Brain microvascular endothelial cell (primary cell): ENCODE results near the gene MAB21L3.
A peak's percentile ranks its signal among the peaks of the same experiment; 100 is the strongest.

Source experiments
- DNase-seq: peaks from one replicate; pipeline ENCODE4 v3.0.0-alpha.2; 2020
- H3K27ac ChIP-seq: fragments of 250-450 bp; sonication (Bioruptor Pico); 2 replicates; pipeline ENCODE4 v1.5.1; 2020; ENCODE audit warnings: mild to moderate bottlenecking, moderate library complexity
- H3K27me3 ChIP-seq: fragments of 250-450 bp; sonication (Bioruptor Pico); replicated peaks from 2 replicates; pipeline ENCODE4 v1.5.1; 2020; ENCODE audit warnings: mild to moderate bottlenecking
- H3K36me3 ChIP-seq: fragments of 250-450 bp; sonication (Bioruptor Pico); replicated peaks from 2 replicates; pipeline ENCODE4 v1.5.1; 2020; ENCODE audit warnings: mild to moderate bottlenecking
- H3K4me3 ChIP-seq: 2 replicates; pipeline ENCODE4 v1.5.1; 2011; ENCODE audit warnings: low read depth, mild to moderate bottlenecking, control low read depth, low read length, moderate library complexity
- in situ Hi-C: cut with HindIII; loops from 2 replicates; pipeline ENCODE4 v1.10.0; 2017; ENCODE audit warnings: low sequenced_read_pairs, low pct_ligation_motif_present
- TF ChIP-seq, protein P1 (sequence below): IDR thresholded peaks from 2 replicates; pipeline ENCODE4 v1.5.1; 2011; ENCODE audit warnings: low read depth, mild to moderate bottlenecking, moderate library complexity, low read length, control low read depth, inconsistent platforms; ENCODE audit errors: missing control alignments

The MAB21L3 gene

DNA sequence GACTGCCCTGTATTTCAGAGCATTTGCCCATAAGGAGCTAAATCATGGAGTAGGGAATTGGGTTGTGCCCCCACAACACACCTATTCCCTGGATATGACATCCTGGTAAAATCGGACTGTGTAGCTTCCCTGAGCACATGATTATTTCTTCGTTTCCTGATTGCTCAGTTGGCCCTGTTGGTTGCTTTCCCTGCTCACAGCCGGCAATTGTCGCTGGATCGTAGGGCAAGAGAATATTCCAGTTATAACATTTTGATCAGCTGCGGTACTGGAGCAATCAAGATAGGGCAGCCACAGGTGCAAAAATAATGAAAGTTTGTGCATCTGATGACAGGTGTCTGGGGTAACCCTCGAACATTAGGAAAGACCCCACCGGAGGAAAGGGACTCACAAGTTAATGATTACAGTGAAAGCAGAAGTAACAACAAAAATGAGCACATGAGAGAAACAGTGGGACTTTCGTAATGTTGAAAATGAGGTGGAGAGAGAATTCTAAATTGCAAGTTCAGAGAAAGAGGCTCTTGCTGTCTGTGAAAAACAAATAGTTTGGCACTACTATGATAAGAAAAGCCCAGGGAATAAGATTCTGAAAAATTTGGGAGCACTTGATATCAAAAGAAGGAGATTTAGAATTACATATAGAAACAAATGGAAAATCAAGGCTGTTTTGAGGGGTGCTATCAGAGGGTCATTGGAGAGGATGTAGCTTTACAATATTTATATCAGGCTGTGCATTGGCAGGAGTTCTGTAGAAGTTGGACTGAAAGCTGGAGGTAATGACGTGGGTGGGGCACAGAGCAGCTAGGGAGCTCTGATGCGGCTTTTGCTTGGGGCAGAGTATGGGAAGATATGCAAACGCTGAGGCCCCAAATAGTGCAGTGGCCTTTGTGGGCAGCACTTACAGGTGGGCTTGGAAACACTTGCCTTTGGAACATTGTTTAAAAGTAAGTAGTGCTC is at the start of gene MAB21L3:
TSS of gene MAB21L3 (plus strand) at position 833 of the 957 bp plus-strand sequence. CDS start 1,217 bp downstream, outside the sequence.
- in situ Hi-C loops = no loop called here
- H3K36me3 ChIP-seq = no peaks in the 10 kb centered on the region

DNA sequence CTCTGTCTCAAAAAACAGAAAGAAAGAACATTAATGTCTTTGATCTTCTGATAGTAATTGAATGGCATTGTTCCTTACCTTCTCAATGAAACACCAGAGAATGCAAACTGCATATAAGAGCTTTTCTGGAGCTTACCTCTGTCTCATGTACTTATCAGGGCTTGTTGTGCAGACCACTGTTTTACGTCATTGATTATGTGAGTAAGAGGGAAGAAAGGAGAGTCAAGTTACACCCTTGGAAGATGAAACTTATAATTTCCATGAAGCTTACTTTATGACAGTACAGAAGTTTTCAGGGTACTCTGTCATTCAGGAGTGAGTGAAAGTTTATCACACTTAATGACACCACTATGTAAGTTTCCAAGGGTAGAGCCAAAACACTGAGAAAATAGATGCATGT is 49.0 kb upstream of the MAB21L3 start:
- TF ChIP-seq, protein P1, sequence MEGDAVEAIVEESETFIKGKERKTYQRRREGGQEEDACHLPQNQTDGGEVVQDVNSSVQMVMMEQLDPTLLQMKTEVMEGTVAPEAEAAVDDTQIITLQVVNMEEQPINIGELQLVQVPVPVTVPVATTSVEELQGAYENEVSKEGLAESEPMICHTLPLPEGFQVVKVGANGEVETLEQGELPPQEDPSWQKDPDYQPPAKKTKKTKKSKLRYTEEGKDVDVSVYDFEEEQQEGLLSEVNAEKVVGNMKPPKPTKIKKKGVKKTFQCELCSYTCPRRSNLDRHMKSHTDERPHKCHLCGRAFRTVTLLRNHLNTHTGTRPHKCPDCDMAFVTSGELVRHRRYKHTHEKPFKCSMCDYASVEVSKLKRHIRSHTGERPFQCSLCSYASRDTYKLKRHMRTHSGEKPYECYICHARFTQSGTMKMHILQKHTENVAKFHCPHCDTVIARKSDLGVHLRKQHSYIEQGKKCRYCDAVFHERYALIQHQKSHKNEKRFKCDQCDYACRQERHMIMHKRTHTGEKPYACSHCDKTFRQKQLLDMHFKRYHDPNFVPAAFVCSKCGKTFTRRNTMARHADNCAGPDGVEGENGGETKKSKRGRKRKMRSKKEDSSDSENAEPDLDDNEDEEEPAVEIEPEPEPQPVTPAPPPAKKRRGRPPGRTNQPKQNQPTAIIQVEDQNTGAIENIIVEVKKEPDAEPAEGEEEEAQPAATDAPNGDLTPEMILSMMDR = no peak
- no peak for DNase-seq
- Histone ChIP-seq H3K4me3 (no peak overlapping the region), H3K36me3 (no peaks in the 10 kb centered on the region), H3K27me3 (no peaks in the 10 kb centered on the region), H3K27ac (no peak overlapping the region)
- in situ Hi-C loops = no loop called here

More for the DNA sequence above, at the start of gene MAB21L3:
- Histone ChIP-seq H3K27me3 (no peaks in the 10 kb centered on the region), H3K27ac (no peak within 1 kb of the TSS), H3K4me3 (no peak within 1 kb of the TSS)
- TF ChIP-seq, protein P1 = no peak
- DNase-seq = no peak

DNA sequence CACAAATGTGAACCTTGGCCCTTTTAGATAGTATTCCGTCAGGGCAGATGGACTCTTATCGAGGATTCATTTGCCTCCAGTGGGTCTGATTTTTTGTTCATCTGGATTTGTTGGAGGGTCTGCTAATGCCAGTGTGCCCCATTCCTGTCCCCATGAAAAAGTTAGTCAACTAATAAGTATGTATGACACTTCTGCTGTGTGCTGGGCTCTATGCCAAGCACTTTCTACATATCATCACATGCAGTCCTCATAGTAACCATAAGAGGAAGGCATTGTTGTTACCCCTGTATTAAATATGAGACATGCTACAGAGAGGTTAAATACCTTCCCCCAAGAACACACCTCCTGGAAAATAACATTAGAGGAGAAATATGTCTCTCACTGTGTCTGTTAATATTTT is 46.6 kb upstream of the MAB21L3 start:
- no peak overlapping the region for H3K4me3 ChIP-seq
- no peaks in the 10 kb centered on the region for H3K36me3 ChIP-seq
- H3K27me3 ChIP-seq = no peaks in the 10 kb centered on the region
- DNase-seq = peak; percentile 6
- TF ChIP-seq, protein P1 = no peak
- in situ Hi-C loops = no loop called here
- H3K27ac ChIP-seq = no peak overlapping the region

DNA sequence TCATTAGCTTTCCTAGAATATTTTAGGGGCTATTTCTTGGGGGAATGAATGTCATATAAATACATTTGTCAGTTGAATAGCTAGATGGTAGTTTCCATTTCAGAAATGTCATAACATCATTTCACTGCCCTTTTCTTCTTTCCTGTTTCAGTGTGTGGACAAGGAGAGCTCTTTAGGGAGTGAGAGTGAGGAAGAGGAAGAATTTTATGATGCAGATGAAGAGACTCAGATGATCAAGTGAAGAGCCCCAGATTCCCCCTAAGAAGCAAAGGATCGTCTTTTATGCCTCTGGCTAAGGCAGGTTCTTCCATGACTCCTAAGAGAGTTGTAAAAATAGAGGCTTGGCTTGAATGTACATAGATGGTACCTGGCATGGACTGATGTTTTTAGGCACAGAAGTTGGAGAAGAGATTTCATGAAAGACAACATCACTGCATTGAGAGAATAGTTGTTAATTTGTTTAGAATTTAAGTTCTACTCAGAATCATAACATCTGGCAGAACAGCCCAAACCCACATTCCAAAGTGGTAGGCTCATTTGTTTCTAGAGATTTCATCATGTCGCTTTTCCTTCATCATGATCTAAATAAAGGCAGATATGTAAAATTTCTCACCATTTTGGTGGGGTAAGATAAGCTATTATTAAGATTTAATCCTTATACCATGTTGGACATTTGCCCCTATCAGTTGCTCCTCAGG is 44.2 kb upstream of the MAB21L3 start:
- H3K27ac ChIP-seq = peak overlapping the region; percentile 63
- peak; percentile 47 for DNase-seq
- in situ Hi-C loops = no loop called here

DNA sequence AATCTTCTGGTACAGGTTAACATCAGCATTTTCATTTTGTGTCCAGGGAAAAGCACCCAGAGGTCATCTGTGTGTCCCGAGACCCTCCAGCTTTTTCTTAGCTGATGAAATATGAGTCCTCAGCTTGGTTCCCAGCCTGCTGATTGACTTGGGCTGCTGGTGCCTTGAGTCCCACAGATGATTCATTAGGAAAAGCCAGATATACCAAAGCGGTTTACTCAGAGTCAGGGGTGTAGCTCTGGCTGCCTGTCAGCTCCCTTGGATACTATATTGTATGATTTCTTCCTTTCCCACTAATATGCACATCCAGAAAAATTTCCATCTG is 43.7 kb upstream of the MAB21L3 start:
- in situ Hi-C loops = no loop called here
- no peaks in the 10 kb centered on the region for H3K36me3 ChIP-seq
- no peak overlapping the region for H3K4me3 ChIP-seq
- DNase-seq = peak; percentile 83
- TF ChIP-seq, protein P1 = no peak
- H3K27ac ChIP-seq = peak overlapping the region; percentile 63
- H3K27me3 ChIP-seq = no peaks in the 10 kb centered on the region

More for the DNA sequence above, 44.2 kb upstream of the MAB21L3 start:
- Histone ChIP-seq H3K27me3 (no peaks in the 10 kb centered on the region), H3K36me3 (no peaks in the 10 kb centered on the region), H3K4me3 (no peak overlapping the region)
- TF ChIP-seq, protein P1 = no peak
